HG02981 (cell line): Measurements from ENCODE around the gene SLC26A4.

Experiments
- ATAC-seq: cut with Tn5 transposase; IDR thresholded peaks from one replicate; pipeline ENCODE4 v1.9.1; 2021; ENCODE audit warnings: mild to moderate bottlenecking, moderate library complexity; ENCODE audit not compliant: unreplicated experiment

Gene SLC26A4

GRCh38 chr7:107659666-107660065 lies 962 bp upstream of the SLC26A4 start:
- peak; percentile 36 for ATAC-seq

GRCh38 chr7:107661081-107661864 lies 645 bp downstream of the SLC26A4 start:
- ATAC-seq: peak; percentile 51

- ATAC-seq: no peak
Measured at GRCh38 chr7:107661865-107662379, 1.3 kb downstream of the SLC26A4 start.

- ATAC-seq: no peak
Measured at GRCh38 chr7:107663196-107663595, 2.6 kb downstream of the SLC26A4 start.

- ATAC-seq: no peak
Measured at GRCh38 chr7:107666790-107667189, 6.2 kb downstream of the SLC26A4 start.

GRCh38 chr7:107667341-107667740 lies 6.7 kb downstream of the SLC26A4 start:
- no peak for ATAC-seq

- no peak for ATAC-seq
Measured at GRCh38 chr7:107668296-107668695, 7.7 kb downstream of the SLC26A4 start.

- no peak for ATAC-seq
Measured at GRCh38 chr7:107672183-107672582, 11.6 kb downstream of the SLC26A4 start.

- ATAC-seq: no peak
Measured at GRCh38 chr7:107676249-107676648, 15.6 kb downstream of the SLC26A4 start.

- peak; percentile 68 for ATAC-seq
Measured at GRCh38 chr7:107678110-107678753, 17.6 kb downstream of the SLC26A4 start.

- no peak for ATAC-seq
Measured at GRCh38 chr7:107680478-107680877, 19.9 kb downstream of the SLC26A4 start.

- no peak for ATAC-seq
Measured at GRCh38 chr7:107682886-107683285, 22.3 kb downstream of the SLC26A4 start.

GRCh38 chr7:107684287-107684686 lies 23.7 kb downstream of the SLC26A4 start:
- ATAC-seq: no peak

- ATAC-seq: no peak
Measured at GRCh38 chr7:107684947-107685463, 24.4 kb downstream of the SLC26A4 start.

- no peak for ATAC-seq
Measured at GRCh38 chr7:107686816-107687387, 26.3 kb downstream of the SLC26A4 start.

GRCh38 chr7:107687656-107688055 lies 27.0 kb downstream of the SLC26A4 start:
- ATAC-seq: no peak

GRCh38 chr7:107689553-107689952 lies 28.9 kb downstream of the SLC26A4 start:
- ATAC-seq: no peak

- no peak for ATAC-seq
Measured at GRCh38 chr7:107690084-107690483, 29.5 kb downstream of the SLC26A4 start.

- no peak for ATAC-seq
Measured at GRCh38 chr7:107690611-107691010, 30.0 kb downstream of the SLC26A4 start.

GRCh38 chr7:107691716-107692115 lies 31.1 kb downstream of the SLC26A4 start:
- ATAC-seq: no peak

GRCh38 chr7:107692501-107692900 lies 31.9 kb downstream of the SLC26A4 start:
- no peak for ATAC-seq

GRCh38 chr7:107693396-107693795 lies 32.8 kb downstream of the SLC26A4 start:
- no peak for ATAC-seq
